ENCODE measurements around the gene SERTAD1. TPM values are rescaled to one million over a fixed set of nuclear protein-coding genes. Genes with fewer than 3 reads are reported as not detected.

SERTAD1 gene
- total RNA-seq, 1 experiment from 2014 or later: 8.6 TPM

- Histone ChIP-seq H3K4me1 (peaks cover 20% of the 10 kb centered on the region), H3K9me3 (no peaks in the 10 kb centered on the region), H3K27me3 (replicated peaks; ENCODE audit: control insufficient read depth, insufficient read depth, low read length) (no peaks in the 10 kb centered on the region), H3K4me3 (ENCODE audit: low read depth, low read length) (no peak overlapping the region), H3K36me3 (ENCODE audit: control insufficient read depth, insufficient read depth, low read length) (no peaks in the 10 kb centered on the region)
- Mint-ChIP-seq H3K27ac (ENCODE audit: unreplicated experiment) (peak overlapping the region; percentile 10), H3K36me3 (ENCODE audit: insufficient read depth, unreplicated experiment) (peaks cover 27% of the 10 kb centered on the region), H3K27me3 (ENCODE audit: insufficient read depth, unreplicated experiment) (peaks cover 4% of the 10 kb centered on the region), H3K9me3 (ENCODE audit: unreplicated experiment) (no peaks in the 10 kb centered on the region), H3K4me1 (ENCODE audit: low read depth, unreplicated experiment) (peaks cover 20% of the 10 kb centered on the region), H3K4me3 (ENCODE audit: unreplicated experiment) (no peak overlapping the region)
- ChIA-PET CTCF (no interaction called here), POLR2A (no interaction called here)
- BruUV-seq (replicated peaks): no TSS peak
- TF ChIP-seq, protein P1, sequence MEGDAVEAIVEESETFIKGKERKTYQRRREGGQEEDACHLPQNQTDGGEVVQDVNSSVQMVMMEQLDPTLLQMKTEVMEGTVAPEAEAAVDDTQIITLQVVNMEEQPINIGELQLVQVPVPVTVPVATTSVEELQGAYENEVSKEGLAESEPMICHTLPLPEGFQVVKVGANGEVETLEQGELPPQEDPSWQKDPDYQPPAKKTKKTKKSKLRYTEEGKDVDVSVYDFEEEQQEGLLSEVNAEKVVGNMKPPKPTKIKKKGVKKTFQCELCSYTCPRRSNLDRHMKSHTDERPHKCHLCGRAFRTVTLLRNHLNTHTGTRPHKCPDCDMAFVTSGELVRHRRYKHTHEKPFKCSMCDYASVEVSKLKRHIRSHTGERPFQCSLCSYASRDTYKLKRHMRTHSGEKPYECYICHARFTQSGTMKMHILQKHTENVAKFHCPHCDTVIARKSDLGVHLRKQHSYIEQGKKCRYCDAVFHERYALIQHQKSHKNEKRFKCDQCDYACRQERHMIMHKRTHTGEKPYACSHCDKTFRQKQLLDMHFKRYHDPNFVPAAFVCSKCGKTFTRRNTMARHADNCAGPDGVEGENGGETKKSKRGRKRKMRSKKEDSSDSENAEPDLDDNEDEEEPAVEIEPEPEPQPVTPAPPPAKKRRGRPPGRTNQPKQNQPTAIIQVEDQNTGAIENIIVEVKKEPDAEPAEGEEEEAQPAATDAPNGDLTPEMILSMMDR (IDR thresholded peaks at IDR 0.05; ENCODE audit: insufficient read depth in 1 of 2, low read depth in 1 of 2, low read length in 1 of 2, severe bottlenecking in 1 of 2, unreplicated experiment in 1 of 2): no peak
- intact Hi-C loops (cut with micrococcal nuclease; ENCODE audit: unreplicated experiment): no loop called here
- no peak for DNase-seq
Observed at GRCh38 chr19:40461669-40462221, 36.0 kb upstream of the SERTAD1 start.

DNA sequence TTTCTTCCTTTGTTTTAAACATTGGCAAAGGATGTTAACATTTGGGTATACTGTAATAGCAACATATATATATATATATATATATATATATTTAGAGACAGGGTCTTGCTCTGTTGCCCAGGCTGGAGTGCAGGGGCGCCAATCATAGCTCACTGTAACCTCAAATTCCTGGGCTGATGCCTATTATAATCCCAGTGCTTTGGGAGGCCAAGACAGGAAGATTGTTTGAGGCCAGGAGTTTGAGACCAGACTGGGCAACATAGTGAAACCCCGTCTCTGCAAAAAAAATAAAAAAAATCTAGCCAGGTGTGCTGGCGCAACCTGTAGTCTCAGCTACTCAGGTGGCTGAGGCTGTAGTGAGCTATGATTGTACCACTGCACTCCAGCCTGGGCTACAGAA is 34.4 kb upstream of the SERTAD1 start:
- H3K36me3 Mint-ChIP-seq (ENCODE audit: insufficient read depth, unreplicated experiment): peaks cover 17% of the 10 kb centered on the region
- H3K9me3 ChIP-seq: no peaks in the 10 kb centered on the region
- no TSS peak for BruUV-seq (replicated peaks)
- no peaks in the 10 kb centered on the region; the same call in 1 of the 2 replicates for H3K36me3 ChIP-seq (ENCODE audit: control insufficient read depth, insufficient read depth, low read length)
- H3K27me3 Mint-ChIP-seq (ENCODE audit: insufficient read depth, unreplicated experiment): no peaks in the 10 kb centered on the region
- H3K4me3 ChIP-seq (ENCODE audit: low read depth, low read length): no peak overlapping the region
- peaks cover 11% of the 10 kb centered on the region for H3K4me1 Mint-ChIP-seq (ENCODE audit: low read depth, unreplicated experiment)
- H3K27me3 ChIP-seq (replicated peaks; ENCODE audit: control insufficient read depth, insufficient read depth, low read length): no peaks in the 10 kb centered on the region
- ChIA-PET POLR2A (no interaction called here), CTCF (no interaction called here)
- no peak overlapping the region for H3K4me3 Mint-ChIP-seq (ENCODE audit: unreplicated experiment)
- H3K4me1 ChIP-seq: peaks cover 14% of the 10 kb centered on the region
- H3K9me3 Mint-ChIP-seq (ENCODE audit: unreplicated experiment): no peaks in the 10 kb centered on the region
- no peak overlapping the region for H3K27ac Mint-ChIP-seq (ENCODE audit: unreplicated experiment)
- no peak for DNase-seq
- intact Hi-C loops (cut with micrococcal nuclease; ENCODE audit: unreplicated experiment): no loop called here
- TF ChIP-seq, protein P1 (IDR thresholded peaks at IDR 0.05; ENCODE audit: insufficient read depth in 1 of 2, low read depth in 1 of 2, low read length in 1 of 2, severe bottlenecking in 1 of 2, unreplicated experiment in 1 of 2): no peak

DNA sequence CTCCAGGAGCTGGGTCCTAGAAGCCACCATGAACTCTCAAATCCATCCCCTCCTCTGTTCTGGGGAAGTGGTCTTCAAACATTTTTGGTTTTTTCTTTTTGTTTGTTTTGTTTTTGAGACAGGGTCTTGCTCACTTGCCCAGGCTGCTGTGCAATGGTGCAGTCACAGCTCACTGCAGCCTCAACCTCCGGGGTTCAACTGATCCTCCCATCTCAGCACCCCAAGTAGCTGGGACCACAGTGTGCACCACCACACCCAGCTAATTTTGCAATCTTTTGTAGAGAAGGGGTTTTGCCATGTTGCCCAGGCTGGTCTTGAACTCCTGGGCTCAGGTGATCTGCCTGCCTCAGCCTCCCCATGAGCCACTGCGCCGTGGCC is 32.8 kb upstream of the SERTAD1 start:
- POLR2A ChIA-PET: no interaction called here
- Histone ChIP-seq H3K36me3 (ENCODE audit: control insufficient read depth, insufficient read depth, low read length) (no peaks in the 10 kb centered on the region; the same call in 1 of the 2 replicates), H3K27me3 (replicated peaks; ENCODE audit: control insufficient read depth, insufficient read depth, low read length) (no peaks in the 10 kb centered on the region), H3K4me3 (ENCODE audit: low read depth, low read length) (no peak overlapping the region), H3K9me3 (no peaks in the 10 kb centered on the region), H3K4me1 (peaks cover 6% of the 10 kb centered on the region)
- Mint-ChIP-seq H3K4me3 (ENCODE audit: unreplicated experiment) (no peak overlapping the region), H3K9me3 (ENCODE audit: unreplicated experiment) (no peaks in the 10 kb centered on the region), H3K27ac (ENCODE audit: unreplicated experiment) (no peak overlapping the region), H3K27me3 (ENCODE audit: insufficient read depth, unreplicated experiment) (no peaks in the 10 kb centered on the region), H3K36me3 (ENCODE audit: insufficient read depth, unreplicated experiment) (peaks cover 15% of the 10 kb centered on the region), H3K4me1 (ENCODE audit: low read depth, unreplicated experiment) (no peaks in the 10 kb centered on the region)
- TF ChIP-seq, protein P1 (IDR thresholded peaks at IDR 0.05; ENCODE audit: insufficient read depth in 1 of 2, low read depth in 1 of 2, low read length in 1 of 2, severe bottlenecking in 1 of 2, unreplicated experiment in 1 of 2): no peak
- no peak for DNase-seq
- CTCF ChIA-PET: interaction anchor here (0.6 kb wide), 1 partner anchor 93 kb away, joined by 5 read pairs; no protein-coding TSS in a partner anchor
- no TSS peak for BruUV-seq (replicated peaks)
- intact Hi-C loops (cut with micrococcal nuclease; ENCODE audit: unreplicated experiment): no loop called here

All from Caco-2 (cell line).